Left forelimb (tissue), 1 donor: Measurements from ENCODE around the gene PSMD13.

Source experiments
- DNase-seq: peaks from one replicate; pipeline ENCODE4 v3.0.0-alpha.2; 2018; ENCODE audit warnings: low spot score

Gene PSMD13

GRCh38 chr11:288478-289397 lies 52.0 kb downstream of the PSMD13 start, which contains the start of gene PGGHG:
Gene PGGHG (plus strand): TSS chr11:289126. CDS start chr11:289817, 691 bp downstream.
- peak; percentile 76 for DNase-seq

- DNase-seq = no peak
Observed at GRCh38 chr11:289398-289711, 52.6 kb downstream of the PSMD13 start.

DNA sequence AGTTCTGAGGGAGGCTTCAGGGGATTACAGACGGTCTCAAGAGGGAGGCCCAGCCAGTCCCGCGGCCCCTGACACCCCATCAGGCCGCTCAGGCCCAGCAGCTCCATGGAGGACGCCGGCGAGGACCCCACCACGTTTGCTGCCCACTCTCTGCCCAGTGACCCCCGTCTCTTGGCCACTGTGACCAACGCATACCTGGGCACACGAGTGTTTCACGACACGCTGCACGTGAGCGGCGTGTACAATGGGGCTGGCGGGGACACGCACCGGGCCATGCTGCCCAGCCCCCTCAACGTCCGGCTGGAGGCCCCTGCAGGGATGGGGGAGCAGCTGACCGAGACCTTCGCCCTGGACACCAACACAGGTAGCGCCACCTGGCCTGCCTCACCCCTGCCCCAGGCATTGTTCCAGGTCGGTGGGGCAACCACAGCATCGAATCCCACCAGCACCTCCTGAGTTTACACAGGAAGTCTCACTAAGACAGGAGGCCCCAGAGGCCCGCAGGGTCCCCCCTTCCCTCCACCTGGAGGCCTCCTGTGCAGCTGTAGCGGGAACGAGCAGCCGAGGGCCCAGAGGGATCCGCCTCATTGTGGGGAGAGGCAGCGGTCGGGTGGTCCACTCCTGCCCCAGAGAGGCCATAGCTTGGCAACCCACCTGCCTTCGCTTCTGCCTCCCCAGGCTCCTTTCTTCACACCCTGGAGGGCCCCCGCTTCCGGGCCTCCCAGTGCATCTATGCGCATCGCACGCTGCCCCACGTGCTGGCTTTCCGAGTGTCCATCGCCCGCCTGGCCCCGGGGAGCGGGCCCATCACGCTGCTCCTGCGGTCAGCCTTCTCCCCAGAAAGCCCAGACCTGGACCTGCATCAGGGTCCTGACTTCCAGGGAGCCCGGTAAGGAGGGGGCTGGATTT lies 53.2 kb downstream of the PSMD13 start:
- DNase-seq = peak; percentile 67

DNA sequence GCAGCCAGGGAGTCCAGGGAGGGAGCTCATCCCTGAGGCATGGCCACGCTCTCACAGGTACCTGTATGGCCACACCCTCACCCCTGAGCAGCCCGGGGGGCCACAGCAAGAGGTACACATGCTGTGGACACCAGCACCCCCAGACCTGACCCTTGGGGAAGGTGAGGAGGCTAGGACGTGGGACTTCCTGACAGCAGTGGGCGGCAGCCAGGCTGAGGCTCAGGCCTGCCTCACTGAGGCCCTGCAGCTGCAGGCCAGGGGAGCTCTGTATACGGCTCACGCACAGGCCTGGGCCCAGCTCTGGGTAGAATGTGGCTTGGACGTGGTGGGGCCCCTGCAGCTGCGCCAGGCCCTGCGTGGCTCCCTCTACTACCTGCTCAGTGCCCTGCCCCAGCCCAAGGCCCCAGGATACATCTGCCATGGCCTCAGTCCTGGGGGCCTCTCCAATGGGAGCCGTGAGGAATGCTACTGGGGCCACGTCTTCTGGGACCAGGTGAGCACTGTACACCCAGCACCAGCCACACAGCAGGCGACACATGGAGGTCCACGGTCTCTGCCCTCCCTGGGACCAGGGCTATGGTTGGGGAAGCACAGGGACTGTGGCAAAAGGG lies 54.0 kb downstream of the PSMD13 start:
- DNase-seq = peak; percentile 61

DNA sequence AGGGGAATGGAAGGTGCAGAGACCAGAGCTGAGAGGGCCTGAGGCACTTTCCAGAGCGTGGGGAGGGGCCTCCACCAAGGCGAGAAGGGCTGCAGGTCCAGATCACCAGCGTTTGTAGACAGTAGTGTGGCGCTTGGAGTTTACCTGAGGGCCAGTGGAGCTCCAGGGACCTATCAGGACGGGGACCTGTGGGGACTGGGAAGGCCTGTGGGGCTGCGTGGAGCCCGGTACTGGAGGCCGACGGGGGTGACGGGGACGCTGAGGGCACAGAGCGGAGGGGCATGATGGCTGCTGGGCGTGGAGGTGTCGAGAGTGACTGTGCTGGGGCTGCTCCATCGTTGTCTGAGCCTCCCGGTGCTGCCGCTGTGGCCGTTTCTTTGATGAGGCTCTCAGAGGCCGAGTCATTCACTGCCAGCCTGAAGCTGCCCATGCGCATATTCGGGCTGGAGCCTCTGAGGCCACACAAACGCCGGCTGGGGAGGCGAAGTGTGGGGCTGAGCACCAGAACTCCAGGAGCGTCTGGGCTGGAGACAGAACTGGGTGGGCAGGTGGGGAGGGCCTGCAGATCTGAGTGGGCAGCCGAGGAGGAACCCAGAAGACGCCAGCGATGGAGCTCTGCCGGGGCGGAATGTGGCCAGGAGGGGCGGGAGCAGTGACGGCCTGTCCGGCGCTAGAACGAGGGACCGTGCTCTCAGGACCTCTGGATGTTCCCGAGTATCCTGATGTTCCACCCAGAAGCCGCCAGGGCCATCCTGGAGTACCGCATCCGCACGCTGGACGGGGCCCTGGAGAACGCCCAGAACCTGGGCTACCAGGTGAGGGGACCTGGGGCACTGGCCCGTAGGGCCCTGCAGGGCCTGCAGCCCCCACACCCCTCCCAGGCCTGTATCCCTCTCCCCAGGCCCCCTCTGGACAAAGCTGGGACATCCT lies 54.8 kb downstream of the PSMD13 start:
- peak; percentile 50 for DNase-seq

DNA sequence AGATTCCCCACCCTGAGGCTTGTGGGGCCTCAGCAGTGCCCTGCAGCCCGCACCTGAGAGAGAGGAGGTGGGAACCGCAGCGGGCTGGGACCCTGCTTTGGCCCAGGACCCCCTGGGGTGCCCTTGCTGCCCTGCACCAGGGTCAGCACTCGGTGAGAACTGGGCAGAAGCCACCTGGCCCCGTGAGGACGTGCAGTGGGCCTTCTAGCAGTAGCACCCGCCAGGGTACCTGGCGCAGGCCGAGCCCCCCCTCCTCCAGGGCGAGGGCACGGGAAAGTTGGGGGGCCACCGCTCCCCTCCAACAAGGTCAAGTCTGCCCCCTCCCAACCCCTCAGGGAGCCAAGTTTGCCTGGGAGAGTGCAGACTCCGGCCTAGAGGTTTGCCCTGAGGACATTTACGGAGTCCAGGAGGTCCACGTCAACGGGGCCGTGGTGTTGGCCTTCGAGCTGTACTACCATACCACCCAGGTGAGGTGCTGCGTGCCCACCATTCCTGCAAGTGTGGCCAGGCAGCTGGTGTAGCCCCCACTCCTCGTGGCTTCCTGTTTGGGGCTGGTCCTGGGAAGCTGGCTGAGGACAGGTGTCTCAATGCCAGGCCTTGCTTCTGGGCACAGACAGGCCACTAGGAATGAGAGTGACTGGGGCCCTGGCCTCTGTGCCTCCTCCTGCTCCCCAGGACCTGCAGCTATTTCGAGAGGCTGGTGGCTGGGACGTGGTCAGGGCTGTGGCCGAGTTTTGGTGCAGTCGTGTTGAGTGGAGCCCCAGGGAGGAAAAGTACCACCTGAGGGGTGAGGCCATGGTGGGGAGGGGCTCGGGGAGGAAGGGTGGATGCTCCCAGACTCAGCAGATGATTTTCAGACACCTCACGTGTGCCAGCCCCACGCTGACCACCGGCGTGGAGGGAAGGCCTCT lies 55.7 kb downstream of the PSMD13 start:
- DNase-seq = no peak

- DNase-seq = peak; percentile 61
Observed at GRCh38 chr11:293271-293851, 56.6 kb downstream of the PSMD13 start.

GRCh38 chr11:293852-294661 lies 57.3 kb downstream of the PSMD13 start:
- DNase-seq = peak; percentile 67

DNA sequence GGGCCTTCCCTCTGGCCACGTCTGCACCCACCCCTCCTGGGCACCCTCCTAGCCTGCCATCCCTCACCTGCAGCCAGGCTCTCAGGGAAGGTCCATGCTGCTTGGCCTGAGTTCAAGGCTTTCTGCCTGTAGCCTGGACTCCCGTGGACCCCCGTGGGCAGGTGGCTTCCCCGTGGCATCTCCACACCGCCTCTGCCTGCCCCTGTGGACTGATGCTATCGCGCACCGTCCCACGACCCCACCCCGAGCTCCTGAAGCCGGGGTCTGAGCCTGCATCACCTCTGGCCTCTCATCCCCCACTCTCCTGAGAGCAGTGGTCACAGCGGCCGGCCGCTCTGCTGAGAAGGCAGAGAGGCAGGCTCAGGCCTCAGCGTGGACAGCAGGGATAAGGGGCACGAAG lies 58.0 kb downstream of the PSMD13 start:
- peak; percentile 54 for DNase-seq

DNA sequence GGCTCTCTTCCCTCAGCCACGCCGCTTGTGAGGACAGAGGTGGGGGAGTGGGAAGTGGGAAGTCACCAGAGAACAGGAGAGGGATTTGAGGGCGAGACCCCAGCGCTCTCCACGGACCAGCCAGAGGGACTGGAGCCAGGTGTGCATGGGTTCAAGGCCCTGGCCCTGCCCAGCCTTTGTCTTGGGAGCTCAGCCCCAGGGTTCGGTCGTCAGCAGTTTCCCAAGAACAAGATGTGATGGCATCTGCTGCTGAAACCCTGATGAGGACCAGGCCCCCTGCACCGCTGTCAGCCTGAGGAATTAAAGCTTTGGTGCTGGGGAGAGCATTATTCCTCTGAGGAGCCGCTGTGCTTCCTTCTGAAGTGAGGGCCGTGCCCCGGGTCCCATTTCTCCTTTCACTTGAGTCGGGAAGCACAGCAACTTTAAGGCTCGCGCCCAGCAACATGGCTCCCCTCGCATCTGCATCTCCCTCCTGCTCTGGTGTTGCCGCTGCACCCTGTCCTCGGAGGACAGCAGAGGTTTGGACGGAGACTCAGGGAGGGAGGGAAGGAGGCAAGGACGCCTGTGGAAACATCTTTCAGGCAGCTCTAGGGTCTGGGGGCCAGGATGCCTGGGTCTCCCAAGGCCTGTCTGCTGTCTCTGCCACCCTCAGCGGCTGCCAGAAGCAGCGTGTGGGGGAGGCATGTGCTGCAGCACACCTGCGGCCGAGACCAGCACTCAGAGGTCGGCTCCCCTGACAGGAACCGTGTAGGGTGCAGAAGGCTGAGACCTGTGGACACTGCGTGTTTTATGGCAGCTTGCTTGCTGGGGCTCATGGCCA lies 58.8 kb downstream of the PSMD13 start:
- no peak for DNase-seq

DNA sequence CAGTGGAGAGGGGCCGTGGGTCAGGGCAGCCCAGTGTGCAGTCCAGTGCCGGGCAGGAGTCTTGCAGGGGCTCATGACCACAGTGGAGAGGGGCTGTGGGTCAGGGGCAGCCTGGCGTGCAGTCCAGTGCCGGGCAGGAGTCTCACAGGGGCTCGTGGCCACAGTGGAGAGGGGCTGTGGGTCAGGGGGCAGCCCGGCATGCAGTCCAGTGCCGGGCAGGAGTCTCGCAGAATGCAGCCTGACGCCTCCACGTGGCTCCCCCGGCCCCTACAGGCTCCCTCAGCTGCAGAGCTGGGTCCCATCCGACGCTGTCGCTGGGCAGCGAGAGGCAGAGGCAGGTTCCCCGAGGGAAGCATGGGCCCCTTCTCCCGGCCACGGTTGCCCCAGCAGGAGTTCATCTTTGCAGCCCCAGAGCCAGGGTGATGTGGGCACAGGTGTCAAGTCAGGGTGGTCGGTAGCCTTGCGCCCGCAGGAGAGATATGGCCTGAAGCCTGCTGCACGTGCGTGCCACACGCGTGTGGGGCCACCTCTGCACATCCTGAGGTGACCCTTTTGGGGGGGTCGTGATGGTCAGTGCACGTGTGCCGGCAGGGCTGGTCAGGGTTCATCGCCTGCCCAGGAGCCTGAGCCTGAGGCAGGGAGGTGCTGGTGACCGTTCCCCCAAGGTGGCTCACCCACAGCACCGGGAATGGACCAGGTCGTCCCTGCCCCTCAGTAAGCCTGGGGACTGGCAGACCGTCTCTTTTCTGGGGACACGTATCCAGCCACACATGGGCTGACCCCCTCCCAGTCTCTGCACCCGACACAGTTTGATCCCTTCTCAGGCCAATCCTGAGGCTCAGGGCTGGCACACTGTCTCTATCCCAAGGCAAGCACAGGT lies 59.6 kb downstream of the PSMD13 start:
- peak; percentile 61 for DNase-seq

DNA sequence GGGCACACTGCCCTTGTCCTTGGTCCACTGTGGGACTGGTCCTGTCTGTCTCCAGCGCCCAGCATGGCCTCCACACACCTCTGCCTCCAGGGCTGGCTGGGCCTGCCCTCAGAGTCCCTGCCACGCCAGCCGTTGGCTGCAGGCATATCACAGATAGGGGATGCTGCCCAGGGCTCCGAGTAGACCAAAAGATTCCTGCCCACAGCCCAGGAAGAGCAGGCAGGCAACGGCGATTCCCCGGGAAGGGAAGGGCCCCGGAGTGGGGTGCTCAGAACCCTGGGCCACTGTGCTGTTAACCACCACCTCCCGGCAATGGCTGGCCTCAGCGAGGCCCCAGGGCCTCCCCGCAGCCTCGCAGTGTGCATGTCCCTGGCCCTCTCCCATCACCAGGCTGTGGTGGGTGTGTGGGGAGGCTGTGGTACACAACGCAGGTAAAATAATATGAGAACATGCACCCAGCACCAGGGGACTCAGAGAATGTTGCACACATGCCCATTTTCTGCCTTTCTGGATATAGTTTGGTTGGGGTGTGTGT lies 60.3 kb downstream of the PSMD13 start:
- peak; percentile 62 for DNase-seq

- peak; percentile 65 for DNase-seq
Observed at GRCh38 chr11:297586-298405, 61.0 kb downstream of the PSMD13 start.

- DNase-seq = peak; percentile 71
Observed at GRCh38 chr11:298406-299065, 61.8 kb downstream of the PSMD13 start.
